Eye (tissue), 1 donor: ENCODE data around the gene HPX.
"Not testable (repeated sequence)": the region's sequence is repeated elsewhere in the genome, so short reads cannot be mapped to it uniquely, and the experiment has no call there.

Experiments
- DNase-seq: peaks from one replicate; pipeline ENCODE4 v3.0.0-alpha.2; 2015

HPX gene

DNA sequence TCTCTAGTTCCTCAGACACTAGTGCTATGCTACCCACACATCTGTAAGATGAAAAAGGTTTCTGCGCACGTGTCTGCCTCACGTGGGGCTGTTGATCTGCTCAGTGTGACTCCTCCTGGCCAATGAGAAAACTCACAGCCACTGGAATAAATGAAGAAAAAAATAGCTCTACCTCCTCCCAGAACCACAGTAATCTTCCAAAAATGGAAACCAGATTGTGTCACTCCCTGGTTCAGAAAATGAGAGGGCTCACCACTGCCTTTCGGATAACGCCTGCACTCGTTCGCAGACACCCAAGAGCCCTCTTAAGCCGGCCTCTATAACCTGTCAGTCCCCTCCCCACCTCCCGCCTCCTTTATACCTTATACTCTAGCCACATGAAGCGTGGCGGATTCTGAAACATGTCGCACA lies 27.0 kb downstream of the HPX start:
- DNase-seq: no peak

DNA sequence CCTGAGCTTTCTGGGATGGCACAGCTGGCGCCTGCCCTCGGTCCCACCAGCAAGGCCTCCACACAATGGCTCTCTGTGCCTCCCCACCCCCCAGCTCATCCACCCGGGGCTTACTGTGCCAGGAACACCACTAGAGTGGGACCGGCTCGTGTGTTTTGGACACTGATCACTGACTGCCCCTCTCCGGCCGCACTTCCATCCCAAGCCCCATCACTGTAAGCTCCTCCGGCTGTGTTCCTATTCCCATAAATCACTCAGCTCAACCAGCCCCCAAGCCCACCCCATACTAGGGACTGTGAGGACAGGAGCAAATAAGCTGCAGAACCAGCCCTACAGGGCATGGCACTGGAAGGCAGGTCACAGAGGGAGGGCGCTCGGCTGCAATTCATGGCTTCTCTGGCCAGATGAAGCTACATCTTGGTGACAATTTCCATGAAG lies 29.2 kb downstream of the HPX start:
- DNase-seq: no peak

DNA sequence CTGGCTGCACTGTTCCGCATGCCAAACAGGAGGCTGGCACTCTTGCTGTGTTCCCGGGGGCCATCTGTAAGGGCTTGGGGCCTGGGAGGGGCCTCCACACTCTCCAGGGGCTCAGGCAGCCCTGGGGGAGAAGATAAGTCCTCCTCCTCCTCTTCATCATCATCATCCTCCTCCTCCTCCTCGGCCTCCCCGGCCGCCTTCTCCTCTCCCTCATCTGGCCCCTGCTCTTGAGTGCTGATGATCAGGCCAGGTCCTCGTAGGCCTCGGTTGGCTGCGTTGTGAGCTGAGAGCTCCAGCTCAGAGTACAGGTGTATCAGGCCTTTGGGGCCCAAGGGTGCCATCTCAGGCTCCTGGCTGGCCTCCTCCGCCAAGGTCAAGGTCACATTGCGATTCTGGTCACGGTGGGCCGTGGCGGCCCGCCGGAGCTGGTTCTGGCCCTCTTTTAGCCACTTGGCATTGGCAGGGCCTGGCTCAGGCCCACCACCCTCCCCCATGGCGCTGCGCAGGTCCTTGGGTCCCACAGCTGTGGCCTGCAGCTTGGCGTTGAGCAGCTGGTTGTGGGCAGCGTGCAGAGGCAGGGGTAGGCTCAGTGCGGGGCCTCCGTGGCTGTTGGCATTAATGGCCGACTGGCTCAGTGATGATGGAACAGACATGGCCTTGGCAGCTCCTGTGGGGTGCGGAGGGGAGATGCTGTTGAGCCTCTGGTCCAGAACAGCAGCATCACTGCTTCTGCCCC lies 29.9 kb downstream of the HPX start:
- no peak for DNase-seq

DNA sequence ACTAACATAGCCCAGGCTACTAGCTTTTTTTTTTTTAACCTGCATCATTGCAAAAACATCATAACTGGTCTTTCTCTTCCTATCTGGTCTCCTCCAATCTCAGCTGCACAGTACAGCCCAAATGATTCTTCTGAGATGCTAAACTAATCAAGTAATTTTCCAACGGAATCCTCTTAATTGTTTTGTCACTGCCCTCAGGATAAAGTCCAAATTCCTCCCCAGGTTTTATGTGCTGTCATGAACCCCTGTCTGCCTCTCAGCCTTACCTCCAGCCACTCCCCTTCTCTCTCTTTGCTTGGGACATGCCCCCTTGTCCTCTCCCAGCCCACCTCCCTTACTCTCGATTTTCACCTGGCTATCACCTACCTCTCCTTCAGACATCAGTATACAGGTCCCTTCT lies 34.4 kb downstream of the HPX start:
- no peak for DNase-seq

GRCh38 chr11:6405846-6406245 lies 34.9 kb downstream of the HPX start:
- no peak for DNase-seq

- peak; percentile 87 for DNase-seq
Observed at GRCh38 chr11:6405052-6405667, 35.6 kb downstream of the HPX start.

- peak; percentile 52 for DNase-seq
Observed at GRCh38 chr11:6404342-6405051, 36.3 kb downstream of the HPX start.

GRCh38 chr11:6403539-6403938 lies 37.2 kb downstream of the HPX start:
- no peak for DNase-seq

DNA sequence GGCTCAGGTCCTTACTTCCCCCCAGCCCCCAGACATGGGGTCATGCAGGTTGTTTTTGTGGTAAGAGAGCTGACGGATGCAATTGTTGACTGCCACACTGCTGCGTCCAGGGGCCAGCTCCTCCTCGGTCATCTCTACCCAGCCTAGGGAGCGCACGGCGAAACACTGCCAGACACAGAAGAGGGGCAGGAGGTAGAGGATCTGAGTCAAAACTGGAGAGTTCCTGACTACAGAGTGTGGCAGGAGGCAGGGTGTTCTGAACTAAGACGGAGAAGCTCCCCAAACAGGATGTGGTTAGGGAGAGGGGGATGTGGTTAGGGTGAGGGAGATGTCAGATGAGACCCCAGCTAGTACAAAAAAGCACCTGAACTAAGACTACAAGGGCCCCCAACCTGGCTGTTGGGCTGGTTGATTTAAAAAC lies 38.2 kb downstream of the HPX start:
- DNase-seq: no peak

GRCh38 chr11:6402061-6402470 lies 38.7 kb downstream of the HPX start:
- DNase-seq: no peak

DNA sequence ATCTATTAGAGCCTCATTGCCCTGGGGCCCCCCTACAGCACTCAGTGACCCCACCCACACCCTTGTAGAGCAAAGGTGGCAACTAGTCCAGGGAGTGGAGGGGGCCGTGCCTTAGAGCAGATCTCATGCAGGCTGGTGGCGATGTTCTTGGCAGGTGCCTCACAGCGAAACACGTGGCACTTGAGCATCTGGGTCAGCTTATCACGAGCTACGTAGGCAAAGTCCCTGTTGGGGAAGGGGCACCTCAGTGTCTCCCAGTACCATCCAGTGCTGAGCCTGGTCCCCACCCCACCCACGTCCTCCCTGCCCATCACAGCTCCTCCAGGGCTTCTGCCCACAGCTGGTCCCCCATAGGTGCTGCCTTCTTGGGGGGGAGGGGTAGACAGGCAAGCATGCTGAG lies 39.3 kb downstream of the HPX start:
- DNase-seq: no peak

GRCh38 chr11:6400431-6401345 lies 40.1 kb downstream of the HPX start:
- no peak for DNase-seq

- DNase-seq: no peak
Observed at GRCh38 chr11:6397636-6398035, 43.2 kb downstream of the HPX start.

- no peak for DNase-seq
Observed at GRCh38 chr11:6397156-6397555, 43.6 kb downstream of the HPX start.

- DNase-seq: no peak
Observed at GRCh38 chr11:6395470-6396060, 45.2 kb downstream of the HPX start.

GRCh38 chr11:6393989-6394670 lies 46.7 kb downstream of the HPX start:
- no peak for DNase-seq

DNA sequence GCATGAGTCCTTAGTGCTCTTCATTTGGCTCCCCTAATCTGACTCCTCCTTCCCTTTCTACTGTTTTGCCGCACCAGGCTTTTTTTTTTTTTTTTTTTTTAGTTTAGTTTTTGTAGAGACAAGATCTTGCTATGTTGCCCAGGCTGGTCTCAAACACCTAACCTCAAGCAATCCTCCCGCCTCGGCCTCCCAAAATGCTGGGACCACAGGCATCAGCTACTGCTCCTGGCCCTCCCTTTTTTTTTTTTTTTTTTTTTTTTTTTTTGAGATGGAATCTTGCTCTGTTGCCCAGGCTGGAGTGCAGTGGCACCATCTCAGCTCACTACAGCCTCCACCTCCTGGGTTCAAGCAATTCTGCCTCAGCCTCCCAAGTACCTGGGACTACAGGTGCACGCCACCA lies 48.5 kb downstream of the HPX start:
- not testable (repeated sequence) for DNase-seq

DNA sequence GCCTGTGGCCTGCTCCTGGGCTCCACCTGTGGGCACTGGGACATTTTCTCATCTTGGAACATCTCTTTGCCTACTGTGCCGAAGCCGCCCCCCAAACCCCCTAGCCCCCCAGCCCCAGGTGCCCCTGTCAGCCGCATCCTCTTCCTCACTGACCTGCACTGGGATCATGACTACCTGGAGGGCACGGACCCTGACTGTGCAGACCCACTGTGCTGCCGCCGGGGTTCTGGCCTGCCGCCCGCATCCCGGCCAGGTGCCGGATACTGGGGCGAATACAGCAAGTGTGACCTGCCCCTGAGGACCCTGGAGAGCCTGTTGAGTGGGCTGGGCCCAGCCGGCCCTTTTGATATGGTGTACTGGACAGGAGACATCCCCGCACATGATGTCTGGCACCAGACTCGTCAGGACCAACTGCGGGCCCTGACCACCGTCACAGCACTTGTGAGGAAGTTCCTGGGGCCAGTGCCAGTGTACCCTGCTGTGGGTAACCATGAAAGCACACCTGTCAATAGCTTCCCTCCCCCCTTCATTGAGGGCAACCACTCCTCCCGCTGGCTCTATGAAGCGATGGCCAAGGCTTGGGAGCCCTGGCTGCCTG lies 49.2 kb downstream of the HPX start:
- no peak for DNase-seq

DNA sequence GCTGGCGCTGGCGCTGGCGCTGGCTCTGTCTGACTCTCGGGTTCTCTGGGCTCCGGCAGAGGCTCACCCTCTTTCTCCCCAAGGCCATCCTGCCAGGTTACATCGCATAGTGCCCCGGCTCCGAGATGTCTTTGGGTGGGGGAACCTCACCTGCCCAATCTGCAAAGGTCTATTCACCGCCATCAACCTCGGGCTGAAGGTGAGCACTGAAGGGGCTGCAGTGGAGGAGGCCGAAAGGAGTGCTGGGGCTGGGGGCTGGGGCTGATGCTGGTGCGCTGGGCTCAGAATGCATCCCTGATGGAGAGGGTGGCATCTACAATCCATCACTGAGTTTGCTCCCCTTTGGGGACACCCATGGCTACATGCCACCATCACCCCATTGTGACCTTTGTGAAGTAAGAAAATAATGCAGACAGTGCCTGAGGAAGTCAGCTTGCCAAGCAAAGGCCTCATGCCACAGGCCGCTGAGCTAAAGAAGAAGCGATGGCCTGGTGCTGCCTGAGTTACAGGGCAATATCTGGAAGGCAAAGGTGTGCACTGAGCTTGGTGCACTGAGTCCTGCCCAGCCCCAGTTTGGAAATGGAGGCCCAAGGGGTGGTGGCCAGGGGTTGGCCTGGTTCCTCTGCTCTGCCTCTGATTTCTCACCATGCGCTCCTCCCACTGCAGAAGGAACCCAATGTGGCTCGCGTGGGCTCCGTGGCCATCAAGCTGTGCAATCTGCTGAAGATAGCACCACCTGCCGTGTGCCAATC lies 49.9 kb downstream of the HPX start:
- DNase-seq: no peak

DNA sequence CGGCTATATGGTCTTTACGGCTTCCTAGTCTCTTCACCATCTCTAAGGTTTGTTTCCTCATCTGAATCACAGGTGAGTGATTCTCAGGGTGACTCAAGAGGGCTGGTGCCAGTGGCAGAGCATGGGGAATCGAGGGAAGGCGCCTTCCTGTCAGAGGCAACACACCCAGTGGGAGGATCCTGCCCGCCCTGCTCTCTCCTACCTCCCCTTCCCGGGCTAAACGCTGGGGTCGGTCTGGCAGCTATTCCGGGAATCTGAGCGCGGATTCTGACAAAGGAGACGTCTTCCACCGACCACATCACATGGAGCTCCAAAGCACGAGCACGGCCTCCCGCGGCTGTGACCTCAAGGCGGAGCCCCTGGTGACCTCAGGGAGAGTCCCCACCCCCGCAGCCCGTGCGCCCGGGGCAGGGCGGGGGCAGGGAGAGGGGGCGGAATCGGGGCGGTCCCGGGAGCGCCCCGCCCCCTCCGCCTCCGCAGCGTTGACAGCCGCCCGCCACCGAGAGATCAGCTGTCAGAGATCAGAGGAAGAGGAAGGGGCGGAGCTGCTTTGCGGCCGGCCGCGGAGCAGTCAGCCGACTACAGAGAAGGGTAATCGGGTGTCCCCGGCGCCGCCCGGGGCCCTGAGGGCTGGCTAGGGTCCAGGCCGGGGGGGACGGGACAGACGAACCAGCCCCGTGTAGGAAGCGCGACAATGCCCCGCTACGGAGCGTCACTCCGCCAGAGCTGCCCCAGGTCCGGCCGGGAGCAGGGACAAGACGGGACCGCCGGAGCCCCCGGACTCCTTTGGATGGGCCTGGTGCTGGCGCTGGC lies 50.7 kb downstream of the HPX start, which contains the start of gene SMPD1:
Gene SMPD1 (plus strand): TSS at position 570 of the 813 bp plus-strand sequence. CDS start 125 bp downstream, at position 695.
- DNase-seq: peak; percentile 95
